Neural progenitor cell (in vitro differentiated cells): ENCODE data around the gene CHRDL2.

Experiments
- CTCF ChIP-seq: fragments of 200-600 bp; sonication (generic); IDR thresholded peaks from 2 replicates; pipeline ENCODE4 v1.5.1; 2017; ENCODE audit warnings: antibody characterized with exemption, mild to moderate bottlenecking
- EZH2 ChIP-seq: fragments of 200-600 bp; sonication (generic); IDR thresholded peaks from 2 replicates; pipeline ENCODE4 v1.6.1; 2017; ENCODE audit warnings: antibody characterized with exemption, mild to moderate bottlenecking, moderate library complexity
- EZH2phosphoT487 ChIP-seq: fragments of 200-600 bp; sonication (generic); IDR thresholded peaks from 2 replicates; pipeline ENCODE4 v1.6.1; 2017; ENCODE audit warnings: antibody characterized with exemption

- TF ChIP-seq CTCF, result no peak
- TF ChIP-seq EZH2, result no peak
- no peak for TF ChIP-seq EZH2phosphoT487
These were observed 37.7 kb downstream of the CHRDL2 start for GRCh38 chr11:74693531-74693930.
